ENCODE data around the gene ARRB1.

ARRB1 gene

GRCh38 chr11:75240311-75241035 is 111.0 kb downstream of the ARRB1 start, which contains the start of gene TPBGL:
TPBGL (plus strand) TSS chr11:75240774; CDS start chr11:75241050, 276 bp downstream.
- H3K27ac ChIP-seq: peak within 1 kb of the TSS; percentile 62
- peak within 1 kb of the TSS; percentile 41 to 70 for H3K4me3 ChIP-seq (ENCODE audit: low read depth in 1 of 2, low read length in 1 of 2)
- H3K4me1 ChIP-seq (ENCODE audit: control insufficient read depth in 1 of 2, insufficient read depth in 1 of 2, low read depth in 1 of 2, low read length in 1 of 2): peaks cover 16 to 17% of the 10 kb centered on the region in 2 experiments
- peaks cover 100% of the 10 kb centered on the region for H3K27me3 ChIP-seq
- no peaks in the 10 kb centered on the region for H3K36me3 ChIP-seq
- H3K9me3 ChIP-seq: no peaks in the 10 kb centered on the region
- TF ChIP-seq CTCF (IDR thresholded peaks at IDR 0.05): no peak

- no peak overlapping the region for H3K4me3 ChIP-seq (ENCODE audit: low read depth in 1 of 2, low read length in 1 of 2)
- peaks cover 100% of the 10 kb centered on the region for H3K27me3 ChIP-seq
- no peaks in the 10 kb centered on the region for H3K36me3 ChIP-seq
- H3K9me3 ChIP-seq: no peaks in the 10 kb centered on the region
- no peak overlapping the region for H3K27ac ChIP-seq
- TF ChIP-seq CTCF (IDR thresholded peaks at IDR 0.05): no peak
- peaks cover 16 to 17% of the 10 kb centered on the region in 2 experiments for H3K4me1 ChIP-seq (ENCODE audit: control insufficient read depth in 1 of 2, insufficient read depth in 1 of 2, low read depth in 1 of 2, low read length in 1 of 2)
These were observed 111.8 kb downstream of the ARRB1 start for GRCh38 chr11:75239531-75240290.

- Histone ChIP-seq H3K36me3 (no peaks in the 10 kb centered on the region), H3K9me3 (no peaks in the 10 kb centered on the region), H3K27ac (no peak overlapping the region), H3K27me3 (peaks cover 100% of the 10 kb centered on the region), H3K4me3 (ENCODE audit: low read depth in 1 of 2, low read length in 1 of 2) (no peak overlapping the region), H3K4me1 (ENCODE audit: control insufficient read depth in 1 of 2, insufficient read depth in 1 of 2, low read depth in 1 of 2, low read length in 1 of 2) (peaks cover 16 to 17% of the 10 kb centered on the region in 2 experiments)
- no peak for TF ChIP-seq CTCF (IDR thresholded peaks at IDR 0.05)
These were observed 112.6 kb downstream of the ARRB1 start for GRCh38 chr11:75238595-75239440.

- H3K27ac ChIP-seq: no peak overlapping the region
- H3K4me3 ChIP-seq (ENCODE audit: low read depth in 1 of 2, low read length in 1 of 2): no peak overlapping the region
- TF ChIP-seq CTCF (IDR thresholded peaks at IDR 0.05): no peak
- no peaks in the 10 kb centered on the region for H3K36me3 ChIP-seq
- peaks cover 82% of the 10 kb centered on the region for H3K27me3 ChIP-seq
- H3K9me3 ChIP-seq: no peaks in the 10 kb centered on the region
- H3K4me1 ChIP-seq (ENCODE audit: control insufficient read depth in 1 of 2, insufficient read depth in 1 of 2, low read depth in 1 of 2, low read length in 1 of 2): peaks cover 11 to 13% of the 10 kb centered on the region in 2 experiments
These were observed 114.4 kb downstream of the ARRB1 start for GRCh38 chr11:75237050-75237449.

GRCh38 chr11:75236062-75236461 is 115.4 kb downstream of the ARRB1 start:
- TF ChIP-seq CTCF (IDR thresholded peaks at IDR 0.05): no peak
- peaks cover 9% of the 10 kb centered on the region in 2 experiments for H3K4me1 ChIP-seq (ENCODE audit: control insufficient read depth in 1 of 2, insufficient read depth in 1 of 2, low read depth in 1 of 2, low read length in 1 of 2)
- H3K9me3 ChIP-seq: no peaks in the 10 kb centered on the region
- no peak overlapping the region for H3K4me3 ChIP-seq (ENCODE audit: low read depth in 1 of 2, low read length in 1 of 2)
- peaks cover 72% of the 10 kb centered on the region for H3K27me3 ChIP-seq
- no peak overlapping the region for H3K27ac ChIP-seq
- no peaks in the 10 kb centered on the region for H3K36me3 ChIP-seq
